SK-N-SH treated with all-trans-retinoic acid at 6 μM for 48 hours (cell line): Measurements from ENCODE around the gene GGA1.

ENCODE experiments used
- ATAC-seq: fragments of 200-7000 bp; cut with Tn5 transposase; 3 replicates; pipeline ENCODE4 v1.9.1; 2020; ENCODE audit warnings: mild to moderate bottlenecking, moderate library complexity
- BACH2 ChIP-seq: fragments of 250-450 bp; sonication (Bioruptor Pico); IDR thresholded peaks from 2 replicates; pipeline ENCODE4 v1.9.0; 2021; ENCODE audit warnings: mild to moderate bottlenecking, borderline replicate concordance
- CSDC2 ChIP-seq: fragments of 250-450 bp; sonication (Bioruptor Pico); IDR thresholded peaks from 2 replicates; pipeline ENCODE4 v1.5.0; 2020; ENCODE audit warnings: mild to moderate bottlenecking, moderate library complexity
- CSRNP3 ChIP-seq: fragments of 250-450 bp; sonication (Bioruptor Pico); IDR thresholded peaks from 2 replicates; pipeline ENCODE4 v1.5.1; 2021; ENCODE audit warnings: mild to moderate bottlenecking, moderate library complexity
- ESRRG ChIP-seq: fragments of 250-450 bp; sonication (Bioruptor Pico); IDR thresholded peaks from 2 replicates; pipeline ENCODE4 v1.6.1; 2021; ENCODE audit warnings: mild to moderate bottlenecking
- OSR1 ChIP-seq: fragments of 250-450 bp; sonication (Bioruptor Pico); IDR thresholded peaks from 2 replicates; pipeline ENCODE4 v1.8.0; 2022; ENCODE audit warnings: moderate library complexity, mild to moderate bottlenecking, inconsistent platforms
- PPARA ChIP-seq: fragments of 250-450 bp; sonication (Bioruptor Pico); IDR thresholded peaks from 2 replicates; pipeline ENCODE4 v1.5.0; 2020; ENCODE audit warnings: mild to moderate bottlenecking, borderline replicate concordance
- SNAI2 ChIP-seq: fragments of 250-450 bp; sonication (Bioruptor Pico); IDR thresholded peaks from 2 replicates; pipeline ENCODE4 v1.5.0; 2020; ENCODE audit warnings: mild to moderate bottlenecking, moderate library complexity
- ZFP3 ChIP-seq: fragments of 250-450 bp; sonication (Bioruptor Pico); IDR thresholded peaks from 2 replicates; pipeline ENCODE4 v1.5.0; 2020; ENCODE audit warnings: mild to moderate bottlenecking, moderate library complexity
- ZNF70 ChIP-seq: fragments of 450-650 bp; formaldehyde crosslinking; IDR thresholded peaks from 2 replicates; pipeline ENCODE4 v1.5.0; 2020; ENCODE audit warnings: mild to moderate bottlenecking, moderate library complexity
- TF ChIP-seq, protein P1 (sequence below): fragments of 250-450 bp; sonication (Bioruptor Pico); IDR thresholded peaks from 2 replicates; pipeline ENCODE4 v1.5.0; 2020; ENCODE audit warnings: mild to moderate bottlenecking, moderate library complexity
- TF ChIP-seq, protein P2 (sequence below): fragments of 250-450 bp; sonication (Bioruptor Pico); IDR thresholded peaks from 2 replicates; pipeline ENCODE4 v1.8.0; 2020; ENCODE audit warnings: mild to moderate bottlenecking, moderate library complexity, borderline replicate concordance

Gene GGA1

DNA sequence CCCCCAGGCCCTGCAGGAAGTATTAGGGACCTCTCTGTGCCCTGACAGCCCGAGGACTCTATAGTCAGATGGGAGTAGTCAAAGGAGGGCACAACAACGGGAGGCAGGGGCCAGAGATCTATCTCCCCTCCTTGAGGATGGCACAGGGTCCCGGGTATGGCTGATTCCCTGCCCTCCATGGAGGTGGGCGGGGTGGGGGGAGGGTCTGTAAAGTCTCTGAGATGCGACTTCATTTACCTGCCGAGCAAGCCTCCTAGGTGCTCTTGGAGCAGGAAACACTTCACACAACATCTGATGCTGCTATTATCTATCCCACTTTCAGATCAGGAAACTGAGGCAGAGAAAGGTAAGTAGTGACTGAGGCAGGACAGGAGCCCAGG lies 49.1 kb upstream of the GGA1 start (continued):
- TF ChIP-seq, protein P1, sequence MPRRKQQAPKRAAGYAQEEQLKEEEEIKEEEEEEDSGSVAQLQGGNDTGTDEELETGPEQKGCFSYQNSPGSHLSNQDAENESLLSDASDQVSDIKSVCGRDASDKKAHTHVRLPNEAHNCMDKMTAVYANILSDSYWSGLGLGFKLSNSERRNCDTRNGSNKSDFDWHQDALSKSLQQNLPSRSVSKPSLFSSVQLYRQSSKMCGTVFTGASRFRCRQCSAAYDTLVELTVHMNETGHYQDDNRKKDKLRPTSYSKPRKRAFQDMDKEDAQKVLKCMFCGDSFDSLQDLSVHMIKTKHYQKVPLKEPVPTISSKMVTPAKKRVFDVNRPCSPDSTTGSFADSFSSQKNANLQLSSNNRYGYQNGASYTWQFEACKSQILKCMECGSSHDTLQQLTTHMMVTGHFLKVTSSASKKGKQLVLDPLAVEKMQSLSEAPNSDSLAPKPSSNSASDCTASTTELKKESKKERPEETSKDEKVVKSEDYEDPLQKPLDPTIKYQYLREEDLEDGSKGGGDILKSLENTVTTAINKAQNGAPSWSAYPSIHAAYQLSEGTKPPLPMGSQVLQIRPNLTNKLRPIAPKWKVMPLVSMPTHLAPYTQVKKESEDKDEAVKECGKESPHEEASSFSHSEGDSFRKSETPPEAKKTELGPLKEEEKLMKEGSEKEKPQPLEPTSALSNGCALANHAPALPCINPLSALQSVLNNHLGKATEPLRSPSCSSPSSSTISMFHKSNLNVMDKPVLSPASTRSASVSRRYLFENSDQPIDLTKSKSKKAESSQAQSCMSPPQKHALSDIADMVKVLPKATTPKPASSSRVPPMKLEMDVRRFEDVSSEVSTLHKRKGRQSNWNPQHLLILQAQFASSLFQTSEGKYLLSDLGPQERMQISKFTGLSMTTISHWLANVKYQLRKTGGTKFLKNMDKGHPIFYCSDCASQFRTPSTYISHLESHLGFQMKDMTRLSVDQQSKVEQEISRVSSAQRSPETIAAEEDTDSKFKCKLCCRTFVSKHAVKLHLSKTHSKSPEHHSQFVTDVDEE (CRISPR knock-in tag) = no peak
- TF ChIP-seq BACH2 (CRISPR knock-in tag) (no peak), ZNF70 (no peak)

DNA sequence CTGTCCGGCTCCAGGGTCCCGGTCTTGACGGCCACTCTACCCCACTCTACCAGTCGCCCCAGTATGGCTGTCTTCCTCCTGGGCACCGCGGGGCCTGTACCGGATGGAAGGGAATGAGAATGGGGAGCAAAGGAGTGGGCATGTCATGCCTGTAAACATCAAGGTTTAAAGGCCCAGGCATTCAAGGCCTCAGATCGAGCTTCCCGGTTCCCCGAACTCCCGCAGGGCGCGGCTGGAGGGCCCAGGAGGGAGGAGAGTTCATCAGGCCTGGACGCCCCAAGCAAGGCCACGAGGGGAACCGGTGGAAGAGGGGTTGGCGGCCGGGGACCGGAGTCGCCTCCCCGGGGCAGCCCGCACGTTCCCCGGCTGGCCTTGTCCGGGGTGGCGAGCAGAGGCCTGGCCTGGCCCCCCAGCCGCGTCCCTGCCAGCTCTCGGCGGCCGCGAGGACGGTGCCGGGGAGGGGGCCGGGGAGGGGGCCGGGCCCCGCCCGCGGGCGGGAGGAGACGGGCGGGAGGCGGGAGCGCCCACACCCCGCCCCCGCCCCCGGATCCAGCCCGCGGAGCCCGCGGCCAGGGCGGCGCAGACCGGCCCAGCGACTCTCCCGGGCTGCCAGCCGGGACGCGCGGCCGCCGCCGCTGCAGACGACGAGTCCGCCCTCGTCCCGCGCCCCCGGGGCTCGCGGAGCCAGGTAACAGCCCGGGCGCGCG lies 48.6 kb upstream of the GGA1 start, which contains the start of gene CDC42EP1:
TSS of gene CDC42EP1 (plus strand) at position 580 of the 707 bp plus-strand sequence. CDS start 5,870 bp downstream, outside the sequence.
- ATAC-seq = peak; percentile 3; the same call in 2 of the 3 replicates
- TF ChIP-seq BACH2 (CRISPR knock-in tag) (no peak), OSR1 (CRISPR knock-in tag) (no peak), CSRNP3 (CRISPR knock-in tag) (no peak)
- TF ChIP-seq, protein P1 (CRISPR knock-in tag) = no peak
- TF ChIP-seq, protein P2, sequence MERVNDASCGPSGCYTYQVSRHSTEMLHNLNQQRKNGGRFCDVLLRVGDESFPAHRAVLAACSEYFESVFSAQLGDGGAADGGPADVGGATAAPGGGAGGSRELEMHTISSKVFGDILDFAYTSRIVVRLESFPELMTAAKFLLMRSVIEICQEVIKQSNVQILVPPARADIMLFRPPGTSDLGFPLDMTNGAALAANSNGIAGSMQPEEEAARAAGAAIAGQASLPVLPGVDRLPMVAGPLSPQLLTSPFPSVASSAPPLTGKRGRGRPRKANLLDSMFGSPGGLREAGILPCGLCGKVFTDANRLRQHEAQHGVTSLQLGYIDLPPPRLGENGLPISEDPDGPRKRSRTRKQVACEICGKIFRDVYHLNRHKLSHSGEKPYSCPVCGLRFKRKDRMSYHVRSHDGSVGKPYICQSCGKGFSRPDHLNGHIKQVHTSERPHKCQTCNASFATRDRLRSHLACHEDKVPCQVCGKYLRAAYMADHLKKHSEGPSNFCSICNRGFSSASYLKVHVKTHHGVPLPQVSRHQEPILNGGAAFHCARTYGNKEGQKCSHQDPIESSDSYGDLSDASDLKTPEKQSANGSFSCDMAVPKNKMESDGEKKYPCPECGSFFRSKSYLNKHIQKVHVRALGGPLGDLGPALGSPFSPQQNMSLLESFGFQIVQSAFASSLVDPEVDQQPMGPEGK (CRISPR knock-in tag) = no peak
- TF ChIP-seq, all 23 proteins: peak for 0

- TF ChIP-seq, protein P2 (CRISPR knock-in tag) = peak; percentile 87; the same call in 1 of the 2 replicates
- no peak for TF ChIP-seq CSRNP3 (CRISPR knock-in tag)
- peak; percentile 34 for ATAC-seq
Measured at GRCh38 chr22:37560608-37561211, 47.9 kb upstream of the GGA1 start.

GRCh38 chr22:37561212-37562048 lies 47.2 kb upstream of the GGA1 start:
- ATAC-seq = peak; percentile 82

More at GRCh38 chr22:37561212-37562048, 47.2 kb upstream of the GGA1 start:
- TF ChIP-seq OSR1 (CRISPR knock-in tag) (no peak), ESRRG (CRISPR knock-in tag) (no peak), CSDC2 (CRISPR knock-in tag) (peak; percentile 16; the same call in 1 of the 2 replicates), SNAI2 (CRISPR knock-in tag) (no peak), PPARA (no peak), ZFP3 (no peak)
- TF ChIP-seq, protein P2 (CRISPR knock-in tag) = peak; percentile 36; the same call in 1 of the 2 replicates
- TF ChIP-seq, all 23 proteins: peak for 2
